Measurements from ENCODE around the gene CYB5RL.
"Not testable (repeated sequence)": the region's sequence is repeated elsewhere in the genome, so short reads cannot be mapped to it uniquely, and the experiment has no call there.

The CYB5RL gene

DNA sequence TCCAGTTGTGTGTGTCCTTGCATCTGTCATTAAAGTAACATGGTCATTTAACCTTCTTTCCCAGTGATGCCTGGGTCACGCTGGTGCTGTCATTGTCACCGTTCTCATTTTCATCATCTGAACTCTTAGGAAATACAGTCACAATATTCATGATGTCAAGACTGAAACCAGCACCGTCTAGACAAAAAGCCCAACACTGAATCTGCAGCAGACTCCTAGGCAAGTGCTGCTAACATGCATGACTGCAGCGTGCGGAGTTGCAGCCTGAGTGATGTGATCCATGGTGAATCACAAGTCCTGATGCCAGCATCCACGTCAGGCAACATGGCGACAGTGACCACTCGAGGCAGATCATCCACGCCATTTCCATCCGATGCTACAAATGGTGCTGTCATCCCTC lies 37.8 kb upstream of the CYB5RL start:
- in situ Hi-C loops (cut with HindIII; ENCODE audit: low pct_unique_long_range_greater_than_20kb, low sequenced_read_pairs) = no loop called here
- no peak for TF ChIP-seq JUND (IDR thresholded peaks at IDR 0.05; ENCODE audit: low read depth)

DNA sequence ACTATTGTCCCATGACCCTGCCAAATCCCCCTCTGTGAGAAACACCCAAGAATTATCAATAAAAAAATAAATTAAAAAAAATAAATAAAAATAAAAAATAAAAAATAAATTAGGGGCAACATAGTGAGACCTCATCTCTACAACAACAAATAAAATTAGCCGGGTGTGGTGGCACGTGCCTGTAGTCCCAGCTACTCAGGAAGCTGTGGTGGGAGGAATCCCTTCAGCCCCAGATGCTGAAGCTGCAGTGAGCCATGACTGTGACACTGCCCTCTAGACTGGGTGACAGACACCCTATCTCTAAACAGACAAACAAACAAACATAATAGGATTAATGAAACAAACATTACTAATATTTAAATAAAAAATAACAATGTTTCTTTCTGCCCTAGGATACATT lies 34.5 kb upstream of the CYB5RL start:
- TF ChIP-seq JUND (IDR thresholded peaks at IDR 0.05; ENCODE audit: low read depth) = no peak
- no peak for DNase-seq (ENCODE audit: low read depth in 1 of 2, low spot score in 1 of 2)
- in situ Hi-C loops (cut with HindIII; ENCODE audit: low pct_unique_long_range_greater_than_20kb, low sequenced_read_pairs) = no loop called here

More for the DNA sequence above, 37.8 kb upstream of the CYB5RL start:
- DNase-seq (ENCODE audit: low read depth in 1 of 2, low spot score in 1 of 2) = no peak

DNA sequence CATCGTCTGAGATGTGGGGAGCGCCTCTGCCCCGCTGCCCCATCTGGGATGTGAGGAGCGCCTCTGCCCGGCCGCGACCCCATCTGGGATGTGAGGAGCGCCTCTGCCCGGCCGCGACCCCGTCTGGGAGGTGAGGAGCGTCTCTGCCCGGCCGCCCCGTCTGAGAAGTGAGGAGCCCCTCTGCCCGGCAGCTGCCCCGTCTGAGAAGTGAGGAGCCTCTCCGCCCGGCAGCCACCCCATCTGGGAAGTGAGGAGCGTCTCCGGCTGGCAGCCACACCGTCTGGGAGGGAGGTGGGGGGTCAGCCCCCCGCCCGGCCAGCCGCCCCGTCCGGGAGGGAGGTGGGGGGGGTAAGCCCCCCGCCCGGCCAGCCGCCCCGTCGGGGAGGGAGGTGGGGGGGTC lies 33.4 kb upstream of the CYB5RL start:
- in situ Hi-C loops (cut with HindIII; ENCODE audit: low pct_unique_long_range_greater_than_20kb, low sequenced_read_pairs); DNase-seq (ENCODE audit: low read depth in 1 of 2, low spot score in 1 of 2): not testable (repeated sequence)

DNA sequence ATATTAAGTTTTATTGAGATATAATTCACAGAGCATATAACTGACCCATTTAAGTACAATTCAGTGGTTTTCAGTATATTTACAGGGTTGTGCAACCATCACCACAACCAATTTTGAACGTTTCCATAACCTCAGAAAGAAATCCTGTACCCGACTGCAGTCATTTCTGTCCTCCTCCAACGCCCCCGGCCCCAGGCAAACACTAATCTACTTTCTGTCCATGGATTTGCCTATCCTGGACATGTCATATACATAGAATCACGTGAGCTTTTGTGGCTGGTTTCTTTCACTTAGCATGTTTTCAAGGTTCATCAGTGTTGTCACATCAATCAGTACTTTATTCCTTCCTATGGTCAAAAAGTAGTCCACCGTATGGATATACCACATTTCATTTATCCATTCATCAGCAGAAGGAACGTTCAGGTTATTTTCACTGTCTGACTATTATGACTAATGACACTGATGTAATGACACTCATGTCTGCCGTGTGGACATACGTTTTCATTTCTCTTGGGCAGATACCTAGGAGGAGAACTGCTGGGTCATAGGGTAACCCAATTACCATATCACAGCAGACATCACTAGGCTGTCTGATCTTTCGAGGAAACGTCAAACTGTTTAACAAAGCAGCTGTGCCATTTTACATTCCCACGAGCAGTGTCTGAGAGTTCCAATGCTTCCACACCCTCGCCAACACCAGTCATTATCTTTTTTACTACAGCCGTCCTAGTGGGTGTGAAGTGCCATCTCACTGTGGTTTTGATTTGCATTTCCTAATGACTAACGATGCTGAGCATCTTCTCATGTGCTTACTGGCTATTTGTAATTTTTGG lies 30.9 kb upstream of the CYB5RL start:
- in situ Hi-C loops (cut with HindIII; ENCODE audit: low pct_unique_long_range_greater_than_20kb, low sequenced_read_pairs) = no loop called here
- DNase-seq (ENCODE audit: low read depth in 1 of 2, low spot score in 1 of 2) = no peak
- TF ChIP-seq JUND (IDR thresholded peaks at IDR 0.05; ENCODE audit: low read depth) = no peak

DNA sequence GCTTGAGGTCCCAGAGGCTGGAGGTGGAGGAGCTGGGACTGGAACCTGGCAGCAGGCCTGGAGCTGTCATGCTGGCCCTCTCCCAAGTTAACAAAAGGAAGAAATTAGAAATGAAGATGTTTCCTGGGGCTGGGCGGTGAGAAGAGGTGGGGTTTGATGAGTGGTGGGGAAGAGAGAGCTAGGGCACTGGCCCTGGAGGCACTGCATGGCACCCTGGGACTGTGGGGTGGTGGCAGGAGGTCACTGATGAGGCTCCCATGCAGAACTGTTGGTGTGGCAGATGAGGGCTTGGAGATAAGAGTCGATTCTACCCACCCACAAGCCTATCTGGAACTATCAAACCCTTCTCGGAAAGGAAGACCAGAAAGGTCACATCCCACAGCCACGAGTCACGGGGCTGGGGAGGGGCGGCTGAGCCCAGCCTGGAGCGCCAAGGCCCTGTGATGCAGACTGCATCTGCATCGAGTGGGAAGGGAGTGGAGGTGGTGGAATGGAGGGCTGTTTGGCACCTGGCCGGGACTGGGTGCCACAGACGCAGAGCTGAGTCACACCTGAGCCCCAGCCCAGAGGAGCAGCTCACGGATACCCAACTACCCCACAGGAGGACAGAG lies 29.6 kb upstream of the CYB5RL start:
- no peak for TF ChIP-seq JUND (IDR thresholded peaks at IDR 0.05; ENCODE audit: low read depth)
- in situ Hi-C loops (cut with HindIII; ENCODE audit: low pct_unique_long_range_greater_than_20kb, low sequenced_read_pairs) = no loop called here

DNA sequence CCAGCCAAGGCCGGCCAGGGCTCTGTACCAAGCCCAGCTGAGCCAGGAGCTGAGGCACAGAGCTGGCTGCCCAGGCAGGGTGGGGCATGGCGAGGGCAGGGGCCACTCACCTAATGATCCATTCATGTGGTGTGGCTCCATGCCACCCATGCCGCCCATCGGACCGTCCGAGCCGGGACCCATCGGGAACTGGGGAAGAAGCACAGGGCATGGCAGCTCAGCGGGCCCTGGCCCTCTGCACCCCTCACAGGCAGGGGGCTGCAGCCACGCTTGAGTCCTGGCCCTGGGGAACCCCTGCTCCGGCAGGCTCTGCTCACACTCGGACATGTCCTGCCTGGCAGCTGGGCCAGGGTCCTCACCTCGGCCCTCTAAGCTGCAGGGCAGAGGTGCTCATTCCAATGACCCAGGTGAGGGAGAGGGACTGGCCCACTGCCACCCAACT lies 28.8 kb upstream of the CYB5RL start:
- TF ChIP-seq JUND (IDR thresholded peaks at IDR 0.05; ENCODE audit: low read depth) = no peak
- in situ Hi-C loops (cut with HindIII; ENCODE audit: low pct_unique_long_range_greater_than_20kb, low sequenced_read_pairs) = no loop called here
- DNase-seq (ENCODE audit: low read depth in 1 of 2, low spot score in 1 of 2) = no peak

More for the DNA sequence above, 29.6 kb upstream of the CYB5RL start:
- DNase-seq (ENCODE audit: low read depth in 1 of 2, low spot score in 1 of 2) = no peak

DNA sequence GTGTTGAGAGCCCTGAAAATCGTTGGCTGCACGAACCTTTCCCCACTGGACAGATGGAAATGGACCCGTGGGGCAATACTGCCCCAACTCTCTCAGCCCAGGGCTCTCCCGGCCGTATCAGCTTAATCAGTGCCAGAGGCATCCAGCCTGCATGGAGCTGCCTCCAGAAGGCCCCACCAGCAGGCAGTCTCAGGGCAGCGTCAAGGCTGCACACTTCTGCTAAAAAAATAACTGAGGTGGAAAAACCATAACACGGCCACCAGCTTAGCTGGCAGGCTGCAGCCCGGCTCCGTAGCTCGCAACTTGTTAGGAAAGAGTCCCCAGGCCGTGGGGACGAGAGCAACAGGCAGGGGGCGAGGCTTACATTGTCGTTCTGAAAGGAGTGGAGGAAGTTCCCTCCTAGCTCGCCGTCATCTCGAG lies 28.1 kb upstream of the CYB5RL start:
- DNase-seq (ENCODE audit: low read depth in 1 of 2, low spot score in 1 of 2) = no peak
- in situ Hi-C loops (cut with HindIII; ENCODE audit: low pct_unique_long_range_greater_than_20kb, low sequenced_read_pairs) = no loop called here
- TF ChIP-seq JUND (IDR thresholded peaks at IDR 0.05; ENCODE audit: low read depth) = no peak

DNA sequence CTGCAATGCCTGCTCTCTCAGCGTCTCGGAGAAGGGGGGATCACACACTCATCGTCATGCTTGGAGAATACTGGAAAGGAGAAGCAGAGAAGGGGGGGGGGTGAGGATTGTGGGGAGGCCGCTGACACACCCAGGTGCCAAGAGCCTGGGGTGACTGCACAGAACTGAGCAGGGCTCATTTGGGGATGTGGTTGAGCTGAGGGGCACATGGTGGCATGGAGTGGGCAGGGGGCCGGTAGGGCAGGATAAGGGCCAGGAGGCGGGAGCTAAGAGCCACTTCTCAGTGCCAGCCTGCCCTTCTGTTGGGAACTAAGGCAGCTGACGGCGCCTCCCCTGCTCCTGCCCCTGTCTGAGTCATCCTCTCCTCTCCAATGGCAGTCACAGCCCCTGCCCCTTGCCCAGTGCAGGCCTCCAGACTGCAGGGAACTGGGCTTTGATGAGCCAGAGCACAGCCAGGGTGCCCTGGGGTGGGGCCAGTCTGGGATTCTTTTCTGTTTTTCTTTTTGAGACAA lies 27.3 kb upstream of the CYB5RL start:
- in situ Hi-C loops (cut with HindIII; ENCODE audit: low pct_unique_long_range_greater_than_20kb, low sequenced_read_pairs) = no loop called here
- DNase-seq (ENCODE audit: low read depth in 1 of 2, low spot score in 1 of 2) = no peak
- no peak for TF ChIP-seq JUND (IDR thresholded peaks at IDR 0.05; ENCODE audit: low read depth)

DNA sequence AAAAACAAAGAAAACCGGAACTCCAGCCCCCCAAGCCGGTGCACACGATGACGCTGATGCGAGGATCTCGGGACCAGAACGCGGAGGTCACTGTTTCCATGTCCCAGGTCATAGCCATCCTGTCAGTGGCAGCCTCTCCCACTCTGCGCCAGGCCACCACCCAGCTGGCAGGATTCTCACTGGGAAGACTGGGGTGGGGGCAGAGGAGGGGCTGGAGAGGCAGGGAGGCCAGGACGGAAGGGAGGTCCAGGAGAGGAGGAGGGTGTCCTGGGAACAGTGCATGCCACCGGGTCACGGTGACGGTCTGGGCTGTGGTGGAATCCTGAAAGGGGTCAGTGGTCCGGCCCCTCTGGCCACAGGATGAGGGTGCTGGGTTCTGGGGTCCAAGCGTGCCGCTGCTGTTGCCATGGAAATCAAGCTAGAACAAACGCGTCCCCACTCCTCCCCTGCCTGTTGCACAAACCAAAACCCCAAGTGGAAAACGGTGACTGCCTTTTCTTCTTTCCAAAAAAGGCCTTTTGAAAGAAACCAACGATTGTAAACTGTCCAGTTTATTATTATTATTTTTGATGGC lies 26.2 kb upstream of the CYB5RL start:
- no peak for TF ChIP-seq JUND (IDR thresholded peaks at IDR 0.05; ENCODE audit: low read depth)
- in situ Hi-C loops (cut with HindIII; ENCODE audit: low pct_unique_long_range_greater_than_20kb, low sequenced_read_pairs) = no loop called here
- no peak for DNase-seq (ENCODE audit: low read depth in 1 of 2, low spot score in 1 of 2)

DNA sequence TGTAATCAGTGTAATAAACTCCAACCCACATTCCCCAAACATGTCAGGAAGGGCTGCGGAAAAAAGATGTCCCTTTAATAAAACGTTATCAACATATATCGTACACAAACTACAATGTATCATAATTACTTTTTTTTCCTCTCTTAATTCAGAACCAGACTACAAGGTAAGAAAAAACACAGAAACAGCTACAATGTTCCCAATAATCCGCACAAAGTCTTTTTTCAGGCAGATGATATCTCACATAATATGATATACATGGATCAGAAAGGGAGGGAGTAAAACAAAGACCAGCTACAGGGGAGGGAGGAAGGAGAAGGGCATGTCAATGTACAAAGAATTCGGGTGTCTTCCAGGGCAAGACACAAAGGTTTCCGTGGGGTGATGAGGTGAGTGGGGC lies 25.5 kb upstream of the CYB5RL start:
- TF ChIP-seq JUND (IDR thresholded peaks at IDR 0.05; ENCODE audit: low read depth) = no peak
- in situ Hi-C loops (cut with HindIII; ENCODE audit: low pct_unique_long_range_greater_than_20kb, low sequenced_read_pairs) = no loop called here
- DNase-seq (ENCODE audit: low read depth in 1 of 2, low spot score in 1 of 2) = no peak

DNA sequence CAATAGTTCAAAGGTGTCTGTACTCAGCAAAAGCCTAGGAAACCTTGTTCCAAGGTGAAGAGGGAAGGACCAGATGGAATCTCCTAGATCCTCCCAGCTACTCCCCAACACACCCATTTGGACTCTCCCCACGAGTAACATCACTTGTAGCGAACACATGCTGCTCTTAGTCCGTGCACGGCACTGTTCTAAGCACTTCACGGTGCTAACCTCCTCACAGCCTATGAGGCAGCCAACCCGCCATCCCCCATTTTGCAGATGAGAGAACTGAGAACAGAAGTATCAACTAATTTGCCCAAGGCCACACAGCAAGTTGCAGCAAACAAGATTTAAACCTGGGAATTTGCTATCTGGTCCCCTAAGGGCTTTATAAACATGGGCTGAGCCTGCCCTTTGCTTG lies 24.4 kb upstream of the CYB5RL start:
- in situ Hi-C loops (cut with HindIII; ENCODE audit: low pct_unique_long_range_greater_than_20kb, low sequenced_read_pairs) = no loop called here

DNA sequence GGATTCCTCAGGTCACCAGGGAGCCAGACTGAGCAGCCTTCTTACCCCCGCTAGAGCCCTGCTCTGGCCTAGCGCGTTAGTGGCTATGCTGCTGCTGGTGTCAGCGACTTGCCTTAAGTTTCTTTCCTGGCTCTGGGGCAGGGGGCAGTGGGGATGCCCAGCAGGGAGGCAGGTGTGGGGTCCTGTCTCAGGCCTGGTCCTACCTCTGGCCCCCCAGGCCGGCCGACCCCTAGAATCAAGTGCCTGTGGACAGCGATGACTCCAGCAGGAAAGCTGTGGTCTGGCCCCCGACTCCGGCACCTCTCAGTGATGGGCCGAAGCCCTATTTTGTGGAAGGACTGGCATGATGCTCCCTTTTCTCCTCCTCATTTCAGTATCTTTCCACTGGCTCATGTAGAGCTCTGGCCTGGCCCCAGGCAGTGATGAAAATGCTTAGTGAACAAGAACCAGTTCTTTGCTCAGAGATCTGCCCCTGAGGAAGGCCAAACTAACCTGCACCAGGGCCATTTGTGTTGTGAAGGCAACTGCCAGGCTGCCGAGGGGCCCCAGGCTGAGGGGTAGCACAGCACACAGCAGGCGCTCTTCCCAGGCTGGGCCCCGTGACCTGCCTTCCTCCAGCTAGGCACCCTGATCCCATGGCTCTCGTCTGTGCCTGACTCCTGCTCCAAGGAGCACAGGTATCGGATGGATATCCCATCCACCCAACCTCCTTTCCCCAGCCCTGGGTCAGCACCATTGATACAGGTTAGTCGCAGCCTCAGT lies 23.8 kb upstream of the CYB5RL start:
- no peak for TF ChIP-seq JUND (IDR thresholded peaks at IDR 0.05; ENCODE audit: low read depth)
- in situ Hi-C loops (cut with HindIII; ENCODE audit: low pct_unique_long_range_greater_than_20kb, low sequenced_read_pairs) = no loop called here
- no peak for DNase-seq (ENCODE audit: low read depth in 1 of 2, low spot score in 1 of 2)

More for the DNA sequence above, 24.4 kb upstream of the CYB5RL start:
- TF ChIP-seq JUND (IDR thresholded peaks at IDR 0.05; ENCODE audit: low read depth) = no peak
- no peak for DNase-seq (ENCODE audit: low read depth in 1 of 2, low spot score in 1 of 2)

Data from T47D (cell line).